Fibroblast of lung (primary cell): ENCODE measurements around the gene NCKAP5. TPM values are rescaled to one million over a fixed set of nuclear protein-coding genes. Genes with fewer than 3 reads are reported as not detected.

Source experiments
- DNase-seq, 2 donors: peaks; one replicate each; pipeline versions ENCODE4 v3.0.0 to v3.0.0-alpha.2; 2010; ENCODE audit warnings: low read depth in 2 of 2
- H2AFZ ChIP-seq: 2 replicates; pipeline ENCODE4 v1.5.1; 2012; ENCODE audit warnings: low read length, control low read depth, inconsistent platforms
- H3K27ac ChIP-seq: 2 replicates; pipeline ENCODE4 v1.5.1; 2011; ENCODE audit warnings: low read length, control low read depth; ENCODE audit not compliant: insufficient read depth
- H3K27me3 ChIP-seq: 2 replicates; pipeline ENCODE4 v1.5.1; 2011; ENCODE audit warnings: mild to moderate bottlenecking, low read length; ENCODE audit not compliant: control insufficient read depth, insufficient read depth
- H3K36me3 ChIP-seq: 2 replicates; pipeline ENCODE4 v1.5.1; 2011; ENCODE audit warnings: low read length; ENCODE audit not compliant: control insufficient read depth, insufficient read depth
- H3K4me1 ChIP-seq: 2 replicates; pipeline ENCODE4 v1.5.1; 2011; ENCODE audit warnings: low read length; ENCODE audit not compliant: control insufficient read depth, insufficient read depth; ENCODE audit errors: extremely low read depth
- H3K4me2 ChIP-seq: 2 replicates; pipeline ENCODE4 v1.5.1; 2011; ENCODE audit warnings: low read length, control low read depth; ENCODE audit not compliant: insufficient read depth; ENCODE audit errors: extremely low read depth
- H3K4me3 ChIP-seq, 4 experiments: fragments of 200-600 bp in 1 of 4; sonication (generic) in 1 of 4; replicated peaks in 1 of 4; 2 replicates each; pipeline ENCODE4 v1.5.1; 2011 to 2016; ENCODE audit warnings: low read length in 4 of 4, low read depth in 3 of 4, mild to moderate bottlenecking in 3 of 4, control low read depth in 2 of 4, inconsistent platforms in 1 of 4, mixed read lengths in 1 of 4; ENCODE audit not compliant: insufficient read depth in 1 of 4; ENCODE audit errors: control extremely low read depth in 1 of 4
- H3K79me2 ChIP-seq: 2 replicates; pipeline ENCODE4 v1.5.1; 2012; ENCODE audit warnings: mild to moderate bottlenecking, low read length, inconsistent platforms; ENCODE audit not compliant: control insufficient read depth, insufficient read depth
- H3K9ac ChIP-seq: 2 replicates; pipeline ENCODE4 v1.5.1; 2011; ENCODE audit warnings: mild to moderate bottlenecking, low read length, control low read depth; ENCODE audit not compliant: insufficient read depth
- H3K9me3 ChIP-seq: 2 replicates; pipeline ENCODE4 v1.5.1; 2012; ENCODE audit warnings: low read depth, low read length; ENCODE audit not compliant: control insufficient read depth, insufficient read depth
- H4K20me1 ChIP-seq: 2 replicates; pipeline ENCODE4 v1.5.1; 2011; ENCODE audit warnings: low read length; ENCODE audit not compliant: control insufficient read depth, insufficient read depth; ENCODE audit errors: extremely low read depth
- CTCF ChIP-seq, 2 donors: IDR thresholded peaks in 1 of 2; conservative IDR thresholded peaks in 1 of 2; 1 replicate in 1 of 2; 2 replicates in 1 of 2; pipeline ENCODE4 v1.5.1; 2011 to 2012; ENCODE audit warnings: low read length in 2 of 2, control low read depth in 1 of 2, inconsistent platforms in 1 of 2, low read depth in 1 of 2, mild to moderate bottlenecking in 1 of 2
- EZH2 ChIP-seq: IDR thresholded peaks from 2 replicates; pipeline ENCODE4 v1.5.1; 2012; ENCODE audit warnings: low read length, control low read depth, mild to moderate bottlenecking; ENCODE audit errors: missing control alignments
- polyA plus RNA-seq, 2 donors: library from polyadenylated mRNA; depleted of rRNA in 1 of 2; stranded (reverse) in 1 of 2; unstranded in 1 of 2; fragments of >200 nt; gene quantifications; 2 replicates each; pipeline ENCODE4 v1.2.1, GENCODE V29; 2011 to 2012; ENCODE audit warnings: missing spikeins in 1 of 2
- total RNA-seq: library from RNA; depleted of rRNA; stranded (reverse); fragments of >200 nt; gene quantifications from 2 replicates; pipeline ENCODE4 v1.2.1, GENCODE V29; 2014

NCKAP5 gene
- total and polyA plus RNA-seq, 2 donors (not counting 1 experiment from before 2014, with no cell fraction given) = 2.6 to 6.2 TPM

DNA sequence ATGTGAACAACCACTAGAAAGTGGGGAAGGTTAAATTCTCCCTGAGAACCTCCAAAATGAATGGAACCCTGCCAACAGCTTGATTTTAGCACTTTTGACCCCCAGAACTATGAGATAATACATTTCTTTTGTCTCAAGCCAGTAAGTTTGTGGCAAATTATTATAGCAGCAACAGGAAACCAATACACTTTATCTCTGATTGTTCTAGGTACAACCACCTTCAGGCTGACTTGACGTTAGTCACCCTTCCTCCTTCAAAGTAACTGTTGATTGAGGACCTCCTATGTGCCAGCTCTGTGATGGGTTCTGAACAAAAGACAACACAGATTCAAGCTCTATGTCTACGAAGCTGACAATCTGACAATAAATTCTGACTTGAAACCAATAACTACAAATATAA is 318.9 kb downstream of the NCKAP5 start:
- Histone ChIP-seq H3K4me1 (peaks cover 4% of the 10 kb centered on the region), H3K9me3 (no peaks in the 10 kb centered on the region), H2AFZ (no peak overlapping the region), H3K79me2 (peaks cover 5% of the 10 kb centered on the region), H3K36me3 (no peaks in the 10 kb centered on the region), H3K27me3 (no peaks in the 10 kb centered on the region), H3K9ac (no peak overlapping the region), H3K27ac (no peak overlapping the region), H3K4me2 (no peak overlapping the region), H3K4me3 (no peak overlapping the region), H4K20me1 (no peaks in the 10 kb centered on the region)
- TF ChIP-seq EZH2 (no peak), CTCF (conservative IDR thresholded peaks at IDR 0.05 in 1 of 2, IDR thresholded peaks at IDR 0.05 in 1 of 2; ENCODE audit: low read depth in 1 of 2, low read length in 2 of 2) (no peak)
- DNase-seq = no peak

DNA sequence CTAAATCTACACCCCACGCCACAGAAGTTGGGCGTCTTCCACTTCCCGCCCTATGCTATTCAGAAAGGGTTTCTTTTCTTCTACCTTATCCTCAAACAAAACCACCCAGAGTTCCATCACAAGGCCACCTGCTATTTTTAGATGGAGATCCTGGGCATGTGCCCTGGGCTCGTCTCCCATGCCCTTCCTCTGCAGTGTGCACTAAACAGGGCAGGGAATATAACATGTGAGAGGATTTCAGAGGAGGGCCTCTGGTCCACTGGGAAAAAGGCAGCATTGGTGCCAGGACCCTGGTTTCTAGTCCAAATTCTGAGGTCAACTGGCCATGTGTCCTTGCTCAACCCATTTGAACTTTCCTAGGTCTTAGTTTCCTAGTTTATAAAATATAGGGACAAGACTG is 320.0 kb downstream of the NCKAP5 start:
- H3K36me3 ChIP-seq = no peaks in the 10 kb centered on the region
- DNase-seq = no peak
- H3K9me3 ChIP-seq = no peaks in the 10 kb centered on the region
- H3K4me2 ChIP-seq = no peak overlapping the region
- H3K79me2 ChIP-seq = peaks cover 5% of the 10 kb centered on the region
- H3K4me1 ChIP-seq = peaks cover 4% of the 10 kb centered on the region
- H4K20me1 ChIP-seq = no peaks in the 10 kb centered on the region
- no peak overlapping the region for H3K9ac ChIP-seq
- peak overlapping the region; percentile 10 for H3K27ac ChIP-seq
- peak overlapping the region; percentile 37 for H2AFZ ChIP-seq
- no peaks in the 10 kb centered on the region for H3K27me3 ChIP-seq
- H3K4me3 ChIP-seq = no peak overlapping the region
- TF ChIP-seq EZH2 = no peak
- no peak for TF ChIP-seq CTCF (conservative IDR thresholded peaks at IDR 0.05 in 1 of 2, IDR thresholded peaks at IDR 0.05 in 1 of 2; ENCODE audit: low read depth in 1 of 2, low read length in 2 of 2)

DNA sequence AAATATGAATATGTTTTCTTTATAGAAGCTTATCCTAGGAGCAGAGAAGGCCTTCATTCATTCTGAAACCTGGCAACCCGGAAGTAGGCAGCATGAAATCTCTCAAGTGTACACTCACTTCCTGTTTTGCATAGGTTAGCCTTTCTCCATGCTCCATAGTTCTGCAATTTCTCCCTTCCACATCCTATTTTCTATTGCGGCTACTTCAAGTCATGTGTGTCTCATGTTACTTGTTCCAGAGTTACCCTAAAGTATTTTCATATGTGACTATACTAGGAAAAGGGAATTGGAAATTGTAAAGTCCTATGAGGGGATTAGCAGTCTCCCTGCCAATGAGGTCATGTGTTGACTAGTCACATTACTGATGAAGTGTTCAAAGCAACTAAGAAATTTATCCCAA is 320.6 kb downstream of the NCKAP5 start:
- H3K4me3 ChIP-seq = no peak overlapping the region
- H3K79me2 ChIP-seq = peaks cover 5% of the 10 kb centered on the region
- H3K9ac ChIP-seq = no peak overlapping the region
- no peaks in the 10 kb centered on the region for H3K27me3 ChIP-seq
- H2AFZ ChIP-seq = peak overlapping the region; percentile 37
- no peak for DNase-seq
- peaks cover 4% of the 10 kb centered on the region for H3K4me1 ChIP-seq
- no peaks in the 10 kb centered on the region for H3K9me3 ChIP-seq
- H3K27ac ChIP-seq = peak overlapping the region; percentile 10
- TF ChIP-seq EZH2 = no peak
- TF ChIP-seq CTCF (conservative IDR thresholded peaks at IDR 0.05 in 1 of 2, IDR thresholded peaks at IDR 0.05 in 1 of 2; ENCODE audit: low read depth in 1 of 2, low read length in 2 of 2) = no peak
- no peaks in the 10 kb centered on the region for H4K20me1 ChIP-seq
- no peak overlapping the region for H3K4me2 ChIP-seq
- no peaks in the 10 kb centered on the region for H3K36me3 ChIP-seq
